Kasumi-1 (cell line): ENCODE measurements around the gene C20orf144.
"Not testable (repeated sequence)": the region's sequence is repeated elsewhere in the genome, so short reads cannot be mapped to it uniquely, and the experiment has no call there.

Experiments
- DNase-seq, 2 experiments: peaks; one replicate each; lab custom pipeline; 2025; lab: John Stamatoyannopoulos, UW

C20orf144 gene

GRCh38 chr20:33697129-33697528 is 35.0 kb downstream of the C20orf144 start:
- DNase-seq = no peak

- not testable (repeated sequence) for DNase-seq
These were observed 36.8 kb downstream of the C20orf144 start for GRCh38 chr20:33698966-33699365.

- DNase-seq = not testable (repeated sequence)
These were observed 38.7 kb downstream of the C20orf144 start for GRCh38 chr20:33700696-33701441.

- DNase-seq = no peak
These were observed 39.7 kb downstream of the C20orf144 start for GRCh38 chr20:33701629-33702450.

- peak in 1 of 2 experiments; percentile 23 for DNase-seq
These were observed 40.7 kb downstream of the C20orf144 start for GRCh38 chr20:33702861-33703260.

GRCh38 chr20:33703498-33704137 is 41.5 kb downstream of the C20orf144 start:
- no peak for DNase-seq

GRCh38 chr20:33704197-33704924 is 42.2 kb downstream of the C20orf144 start:
- no peak for DNase-seq

- no peak for DNase-seq
These were observed 45.5 kb downstream of the C20orf144 start for GRCh38 chr20:33707668-33708067.

- DNase-seq = no peak
These were observed 47.3 kb downstream of the C20orf144 start for GRCh38 chr20:33709398-33709797.

GRCh38 chr20:33709905-33710541 is 47.9 kb downstream of the C20orf144 start:
- DNase-seq = no peak

- no peak for DNase-seq
These were observed 48.7 kb downstream of the C20orf144 start for GRCh38 chr20:33710681-33711445.

- no peak for DNase-seq
These were observed 49.3 kb downstream of the C20orf144 start for GRCh38 chr20:33711446-33711738.
